Measurements from ENCODE around the gene CTPS1.
A peak's percentile ranks its signal among the peaks of the same experiment; 100 is the strongest.

The CTPS1 gene

GRCh38 chr1:40986328-40986783, 6.9 kb downstream of the CTPS1 start:
- no peak overlapping the region for H3K4me3 ChIP-seq (ENCODE audit: low read length)
- no peak for DNase-seq (ENCODE audit: low read depth, low spot score)

- H3K4me3 ChIP-seq (ENCODE audit: low read length) = no peak overlapping the region
- no peak for DNase-seq (ENCODE audit: low read depth, low spot score)
These were observed 7.5 kb downstream of the CTPS1 start for GRCh38 chr1:40986956-40987355.

- no peak overlapping the region for H3K4me3 ChIP-seq (ENCODE audit: low read length)
- no peak for DNase-seq (ENCODE audit: low read depth, low spot score)
These were observed 8.2 kb downstream of the CTPS1 start for GRCh38 chr1:40987439-40988276.

- no peak overlapping the region for H3K4me3 ChIP-seq (ENCODE audit: low read length)
- DNase-seq (ENCODE audit: low read depth, low spot score) = no peak
These were observed 8.8 kb downstream of the CTPS1 start for GRCh38 chr1:40988280-40988679.

DNA sequence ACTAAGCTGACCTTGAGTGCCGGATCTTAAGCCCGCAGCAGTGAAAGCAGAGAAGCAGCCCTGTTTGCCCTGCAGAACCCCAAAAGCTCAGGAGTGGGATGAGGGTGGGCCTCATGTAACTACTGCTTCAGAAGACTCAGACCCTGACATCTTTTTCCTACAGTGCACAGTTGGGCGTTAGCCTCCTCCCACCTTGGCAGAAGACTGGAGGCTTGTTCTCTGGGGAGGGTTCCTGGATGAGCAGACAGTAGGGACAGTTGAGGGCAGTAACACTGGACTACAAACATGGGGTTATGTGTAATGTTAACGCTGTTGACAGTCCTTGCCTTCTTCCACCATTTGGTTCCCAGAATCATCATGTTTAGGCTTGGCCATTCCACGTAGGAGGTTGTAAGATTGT, 9.6 kb downstream of the CTPS1 start:
- no peak for DNase-seq (ENCODE audit: low read depth, low spot score)
- H3K4me3 ChIP-seq (ENCODE audit: low read length) = no peak overlapping the region

GRCh38 chr1:40997096-40997495, 17.6 kb downstream of the CTPS1 start:
- no peak overlapping the region for H3K4me3 ChIP-seq (ENCODE audit: low read length)
- no peak for DNase-seq (ENCODE audit: low read depth, low spot score)

DNA sequence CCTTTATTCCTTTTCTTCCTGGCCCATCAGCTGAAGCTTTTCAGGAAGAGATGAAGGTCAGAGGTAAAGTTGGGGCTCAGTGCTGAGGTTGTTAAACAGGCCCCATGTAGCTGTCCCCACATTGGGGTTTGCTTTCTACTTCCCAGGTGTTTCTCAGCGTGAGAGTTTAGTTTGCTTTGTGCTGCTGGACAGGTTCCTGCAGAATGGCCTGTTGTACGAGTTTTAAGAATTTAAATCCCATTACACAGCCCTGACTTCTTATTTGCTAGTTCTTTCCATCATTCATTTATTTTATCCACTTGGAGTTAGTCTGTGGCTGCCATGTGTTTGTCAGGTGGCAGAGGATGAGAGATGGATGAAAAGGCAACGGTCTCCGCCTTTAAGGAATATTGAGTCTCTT, 19.2 kb downstream of the CTPS1 start:
- no peak for DNase-seq (ENCODE audit: low read depth, low spot score)
- no peak overlapping the region for H3K4me3 ChIP-seq (ENCODE audit: low read length)

DNA sequence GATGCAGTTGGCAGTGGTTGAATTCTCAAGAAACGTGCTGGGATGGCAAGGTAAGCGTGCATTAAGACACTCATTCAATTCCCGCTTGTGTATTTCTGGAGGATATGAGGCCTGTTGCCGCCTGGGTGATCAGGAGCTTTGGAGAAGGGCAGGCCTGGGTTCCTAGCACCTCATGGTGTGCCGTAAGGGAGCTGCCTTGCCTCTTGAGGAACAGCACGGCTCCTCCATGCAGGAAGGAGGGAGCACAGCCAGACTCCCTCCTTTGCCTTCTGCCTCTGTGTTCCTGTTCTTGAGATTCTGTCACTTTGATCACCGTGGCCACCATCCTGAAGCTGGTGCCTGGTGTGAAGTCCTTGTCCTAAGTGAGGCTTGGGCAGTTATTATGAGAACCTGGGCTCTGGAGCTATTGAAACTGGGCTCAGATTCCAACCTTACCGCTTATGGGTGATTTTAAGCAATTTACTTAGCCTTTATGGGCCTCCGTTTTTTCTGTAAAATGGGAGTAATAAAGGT, 23.7 kb downstream of the CTPS1 start:
- no peak overlapping the region for H3K4me3 ChIP-seq (ENCODE audit: low read length)
- no peak for DNase-seq (ENCODE audit: low read depth, low spot score)

GRCh38 chr1:41003640-41004220, 24.2 kb downstream of the CTPS1 start:
- peak; percentile 98 for DNase-seq (ENCODE audit: low read depth, low spot score)
- no peak overlapping the region for H3K4me3 ChIP-seq (ENCODE audit: low read length)

GRCh38 chr1:41005876-41006275, 26.4 kb downstream of the CTPS1 start:
- no peak overlapping the region for H3K4me3 ChIP-seq (ENCODE audit: low read length)
- DNase-seq (ENCODE audit: low read depth, low spot score) = no peak

DNA sequence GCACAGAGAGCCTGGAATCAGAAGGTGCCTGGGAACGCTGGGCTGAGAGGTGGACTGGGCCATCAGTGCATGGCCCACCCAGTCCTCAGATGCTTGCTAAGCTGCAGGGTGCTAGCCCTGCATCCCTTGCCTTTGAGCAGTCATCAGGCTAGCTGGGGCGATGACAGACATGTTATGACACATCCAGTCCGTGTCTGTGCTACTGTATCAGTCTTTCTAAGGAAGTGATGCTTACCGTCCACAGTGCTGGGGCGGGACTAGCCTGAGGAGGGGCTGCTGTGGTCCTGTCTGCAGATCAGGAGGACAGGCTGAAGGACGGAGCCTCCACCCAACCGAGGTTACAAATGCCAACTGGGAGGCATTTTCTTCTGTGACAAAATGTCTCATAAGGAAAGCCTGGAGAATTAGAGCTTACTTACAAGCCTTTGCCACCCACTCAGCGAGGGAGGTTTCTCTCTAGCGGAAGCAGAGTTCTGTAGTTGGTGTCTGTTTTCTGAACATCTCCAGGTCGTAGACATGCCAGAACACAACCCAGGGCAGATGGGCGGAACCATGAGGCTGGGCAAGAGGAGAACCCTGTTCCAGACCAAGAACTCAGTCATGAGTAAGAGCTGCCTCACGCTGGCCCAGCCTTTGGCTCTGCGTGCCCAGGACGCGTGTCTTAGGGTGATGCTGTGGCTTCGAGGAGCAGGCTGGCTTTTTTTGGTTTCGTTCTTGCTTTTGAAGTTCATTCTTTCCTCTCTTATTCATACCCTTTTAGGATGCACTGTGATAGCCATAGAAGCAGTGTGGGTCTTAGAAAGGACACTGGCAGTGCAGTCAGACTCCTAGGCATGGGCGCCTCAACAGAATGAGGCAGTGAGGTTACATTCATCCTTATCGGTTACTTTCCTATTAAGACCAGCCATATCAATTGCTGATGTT, 27.7 kb downstream of the CTPS1 start:
- no peak overlapping the region for H3K4me3 ChIP-seq (ENCODE audit: low read length)
- no peak for DNase-seq (ENCODE audit: low read depth, low spot score)

DNA sequence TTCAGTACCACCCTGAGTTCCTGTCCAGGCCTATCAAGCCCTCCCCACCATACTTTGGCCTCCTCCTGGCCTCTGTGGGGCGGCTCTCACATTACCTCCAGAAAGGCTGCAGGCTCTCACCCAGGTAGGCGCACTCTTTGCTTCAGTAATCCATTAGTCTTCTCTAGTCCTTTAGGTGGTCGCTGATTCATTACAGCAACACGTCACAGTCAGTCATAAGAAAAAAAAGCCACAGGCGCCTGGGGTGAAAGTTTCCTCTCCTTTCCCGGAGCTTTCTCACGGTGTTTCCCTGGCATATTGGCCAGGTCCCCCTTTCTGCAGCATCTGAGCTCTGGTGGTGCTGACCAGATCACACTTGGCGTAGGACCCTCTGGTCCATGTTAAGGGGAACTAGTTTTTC, 30.0 kb downstream of the CTPS1 start:
- DNase-seq (ENCODE audit: low read depth, low spot score) = no peak
- no peak overlapping the region for H3K4me3 ChIP-seq (ENCODE audit: low read length)

DNA sequence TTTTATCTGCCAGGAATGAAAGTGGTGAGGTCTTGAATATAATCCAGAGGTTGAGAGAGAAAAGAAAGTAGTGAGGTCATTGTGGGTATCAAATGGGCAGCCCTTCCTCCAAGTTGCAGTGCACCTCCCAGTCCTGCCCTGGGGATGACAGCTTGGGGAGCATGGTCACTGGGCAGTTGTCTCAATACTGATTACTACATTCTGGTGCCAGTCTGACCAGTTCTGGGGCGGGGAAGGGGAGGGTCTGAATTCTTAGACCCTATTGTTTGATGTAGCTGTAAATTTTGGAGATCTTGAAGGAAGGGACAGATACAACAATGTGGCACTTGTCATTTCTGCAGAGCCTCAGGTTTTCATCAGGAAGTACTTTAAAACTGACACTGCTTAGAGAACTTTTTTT, 30.8 kb downstream of the CTPS1 start:
- DNase-seq (ENCODE audit: low read depth, low spot score) = no peak
- no peak overlapping the region for H3K4me3 ChIP-seq (ENCODE audit: low read length)

GRCh38 chr1:41013024-41013423, 33.5 kb downstream of the CTPS1 start:
- no peak for DNase-seq (ENCODE audit: low read depth, low spot score)
- no peak overlapping the region for H3K4me3 ChIP-seq (ENCODE audit: low read length)

DNA sequence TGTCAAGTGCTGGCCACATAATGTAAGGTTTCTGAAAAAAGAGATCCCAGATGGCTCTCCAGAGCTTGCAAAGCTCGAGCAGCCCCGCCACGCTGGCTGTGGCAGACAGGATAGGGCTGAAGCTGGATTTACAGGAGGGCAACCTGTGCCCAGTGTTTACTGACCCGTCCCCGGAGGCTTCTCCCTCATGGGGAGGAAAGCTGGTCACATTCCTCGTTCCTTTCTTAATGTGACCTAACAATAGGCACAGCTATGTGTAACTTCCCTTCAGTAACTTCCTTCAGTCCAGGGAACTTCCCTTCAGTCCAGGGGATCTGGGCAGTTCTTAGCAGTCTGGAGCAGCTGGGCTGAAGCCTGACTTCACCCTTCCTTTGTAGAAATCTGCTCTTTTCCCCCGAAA, 34.3 kb downstream of the CTPS1 start:
- no peak overlapping the region for H3K4me3 ChIP-seq (ENCODE audit: low read length)
- no peak for DNase-seq (ENCODE audit: low read depth, low spot score)

- no peak overlapping the region for H3K4me3 ChIP-seq (ENCODE audit: low read length)
- DNase-seq (ENCODE audit: low read depth, low spot score) = peak; percentile 85
These were observed 35.4 kb downstream of the CTPS1 start for GRCh38 chr1:41014871-41015270.

DNA sequence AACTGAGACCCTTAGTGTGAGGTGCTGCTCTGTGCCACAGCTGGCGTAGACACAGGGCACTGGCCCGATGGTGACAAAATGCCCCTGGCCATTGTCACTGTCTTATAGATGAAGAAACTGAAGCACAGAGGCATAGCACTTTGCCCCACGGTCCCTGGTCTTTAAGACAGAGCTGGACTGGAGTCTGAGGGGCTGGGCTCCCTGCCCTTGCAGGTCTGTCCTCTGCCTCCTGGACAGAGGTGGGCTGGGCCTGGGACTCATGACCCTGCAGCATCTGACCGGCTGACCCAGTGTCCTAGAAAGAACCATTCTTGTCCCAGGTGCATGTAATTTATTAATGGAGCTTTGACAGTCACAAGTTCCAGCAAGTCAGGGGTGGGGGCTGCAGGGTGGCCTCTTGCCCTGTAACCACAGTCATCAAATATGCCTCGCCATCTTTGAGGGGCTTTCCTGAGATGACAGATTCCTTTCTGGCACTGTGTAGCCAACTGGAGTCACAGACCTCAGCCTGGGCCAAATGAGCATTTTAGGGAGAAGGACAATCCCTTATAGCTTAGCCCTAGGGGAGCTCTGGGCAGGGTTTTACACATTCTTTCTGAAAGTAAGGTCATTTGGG, 35.9 kb downstream of the CTPS1 start:
- DNase-seq (ENCODE audit: low read depth, low spot score) = no peak
- H3K4me3 ChIP-seq (ENCODE audit: low read length) = no peak overlapping the region

- no peak for DNase-seq (ENCODE audit: low read depth, low spot score)
- no peak overlapping the region for H3K4me3 ChIP-seq (ENCODE audit: low read length)
These were observed 36.5 kb downstream of the CTPS1 start for GRCh38 chr1:41015897-41016470.
